Upper lobe of right lung (tissue), 1 donor: Measurements from ENCODE around the gene SH3BP2. TPM values are rescaled to one million over a fixed set of nuclear protein-coding genes. Genes with fewer than 3 reads are reported as not detected.

ENCODE experiments used
- ATAC-seq: fragments of 200-7000 bp; cut with Tn5 transposase; one replicate; pipeline ENCODE4 v1.9.1; 2020; ENCODE audit warnings: mild to moderate bottlenecking, moderate library complexity
- DNase-seq: peaks from one replicate; pipeline ENCODE4 v3.0.0-alpha.2; 2020
- H3K27ac ChIP-seq: fragments of 200-600 bp; one replicate; pipeline ENCODE4 v1.8.0; 2022
- H3K27me3 ChIP-seq: fragments of 200-600 bp; one replicate; pipeline ENCODE4 v1.8.0; 2022; ENCODE audit warnings: mild to moderate bottlenecking
- H3K36me3 ChIP-seq: fragments of 200-600 bp; one replicate; pipeline ENCODE4 v1.8.0; 2022
- H3K4me1 ChIP-seq: fragments of 200-600 bp; one replicate; pipeline ENCODE4 v1.8.0; 2022
- H3K4me3 ChIP-seq: fragments of 200-600 bp; one replicate; pipeline ENCODE4 v1.8.0; 2022; ENCODE audit warnings: mild to moderate bottlenecking
- H3K9me3 ChIP-seq: fragments of 200-600 bp; one replicate; pipeline ENCODE4 v1.8.0; 2022
- intact Hi-C: fragments of 100-400 bp; cut with DNase I; formaldehyde crosslinking; loops from one replicate; pipeline ENCODE4 v1.11.0; 2022
- total RNA-seq: library from RNA; stranded (reverse); fragmentation: NEBNext Ultra II Directional; extraction: Animal tissue kit (Norgen Biotek cat#: 25700); gene quantifications from one replicate; pipeline ENCODE4 v1.2.1, GENCODE V29; 2021
- TF ChIP-seq, protein P1 (sequence below): fragments of 200-600 bp; IDR thresholded peaks from one replicate; pipeline ENCODE4 v1.8.0; 2022; ENCODE audit warnings: antibody characterized with exemption
- donor health status: DM: no; HTN: yes; CAD: no; lungs with severe emphysema.

The SH3BP2 gene
- total RNA-seq, 1 donor from 2014 or later: 99.0 TPM

DNA sequence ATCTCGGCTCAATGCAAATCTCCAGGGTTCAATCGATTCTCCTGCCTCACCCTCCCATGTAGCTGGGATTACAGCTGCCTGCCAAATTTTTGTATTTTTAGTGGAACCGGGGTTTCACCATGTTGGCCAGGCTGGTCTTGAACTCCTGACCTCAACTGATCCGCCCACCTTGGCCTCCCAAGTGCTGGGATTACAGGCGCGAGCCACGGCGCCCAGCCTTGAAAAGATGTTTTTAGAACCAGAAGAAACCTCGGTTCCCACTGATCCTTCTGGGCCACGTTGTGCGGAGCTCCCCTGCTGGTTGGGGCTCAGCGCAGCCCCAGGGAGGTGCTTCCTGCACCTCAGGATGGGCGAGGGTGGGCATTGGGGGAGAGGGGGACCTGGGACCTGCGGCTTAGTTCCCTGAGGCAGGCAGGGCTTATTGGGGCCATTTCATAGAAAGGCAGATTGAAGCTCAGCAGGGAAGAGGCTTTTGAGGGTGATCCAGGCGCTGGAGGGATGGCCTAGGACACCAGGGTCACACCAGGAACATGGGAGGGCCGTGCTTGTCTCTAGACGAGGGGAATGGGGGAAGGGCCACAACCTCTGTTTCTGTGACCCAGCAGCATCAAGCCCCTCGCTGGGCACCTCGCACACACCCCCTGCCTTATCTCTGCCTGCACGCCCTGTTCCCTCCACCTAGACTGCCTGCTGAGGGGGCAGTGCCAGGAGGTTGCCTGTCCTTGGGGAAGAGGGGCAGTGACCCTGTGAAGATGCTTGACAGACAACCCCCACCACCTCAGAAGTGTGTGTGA, 44.4 kb downstream of the SH3BP2 start:
- intact Hi-C loops: no loop called here
- peaks cover 29% of the 10 kb centered on the region for H3K4me1 ChIP-seq
- TF ChIP-seq, protein P1, sequence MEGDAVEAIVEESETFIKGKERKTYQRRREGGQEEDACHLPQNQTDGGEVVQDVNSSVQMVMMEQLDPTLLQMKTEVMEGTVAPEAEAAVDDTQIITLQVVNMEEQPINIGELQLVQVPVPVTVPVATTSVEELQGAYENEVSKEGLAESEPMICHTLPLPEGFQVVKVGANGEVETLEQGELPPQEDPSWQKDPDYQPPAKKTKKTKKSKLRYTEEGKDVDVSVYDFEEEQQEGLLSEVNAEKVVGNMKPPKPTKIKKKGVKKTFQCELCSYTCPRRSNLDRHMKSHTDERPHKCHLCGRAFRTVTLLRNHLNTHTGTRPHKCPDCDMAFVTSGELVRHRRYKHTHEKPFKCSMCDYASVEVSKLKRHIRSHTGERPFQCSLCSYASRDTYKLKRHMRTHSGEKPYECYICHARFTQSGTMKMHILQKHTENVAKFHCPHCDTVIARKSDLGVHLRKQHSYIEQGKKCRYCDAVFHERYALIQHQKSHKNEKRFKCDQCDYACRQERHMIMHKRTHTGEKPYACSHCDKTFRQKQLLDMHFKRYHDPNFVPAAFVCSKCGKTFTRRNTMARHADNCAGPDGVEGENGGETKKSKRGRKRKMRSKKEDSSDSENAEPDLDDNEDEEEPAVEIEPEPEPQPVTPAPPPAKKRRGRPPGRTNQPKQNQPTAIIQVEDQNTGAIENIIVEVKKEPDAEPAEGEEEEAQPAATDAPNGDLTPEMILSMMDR: no peak
- H3K9me3 ChIP-seq: no peaks in the 10 kb centered on the region
- peaks cover 21% of the 10 kb centered on the region for H3K36me3 ChIP-seq
- H3K27me3 ChIP-seq: no peaks in the 10 kb centered on the region
- DNase-seq (no peak), ATAC-seq (peak; percentile 4)
- peak overlapping the region; percentile 72 for H3K27ac ChIP-seq
- H3K4me3 ChIP-seq: peak overlapping the region; percentile 29

DNA sequence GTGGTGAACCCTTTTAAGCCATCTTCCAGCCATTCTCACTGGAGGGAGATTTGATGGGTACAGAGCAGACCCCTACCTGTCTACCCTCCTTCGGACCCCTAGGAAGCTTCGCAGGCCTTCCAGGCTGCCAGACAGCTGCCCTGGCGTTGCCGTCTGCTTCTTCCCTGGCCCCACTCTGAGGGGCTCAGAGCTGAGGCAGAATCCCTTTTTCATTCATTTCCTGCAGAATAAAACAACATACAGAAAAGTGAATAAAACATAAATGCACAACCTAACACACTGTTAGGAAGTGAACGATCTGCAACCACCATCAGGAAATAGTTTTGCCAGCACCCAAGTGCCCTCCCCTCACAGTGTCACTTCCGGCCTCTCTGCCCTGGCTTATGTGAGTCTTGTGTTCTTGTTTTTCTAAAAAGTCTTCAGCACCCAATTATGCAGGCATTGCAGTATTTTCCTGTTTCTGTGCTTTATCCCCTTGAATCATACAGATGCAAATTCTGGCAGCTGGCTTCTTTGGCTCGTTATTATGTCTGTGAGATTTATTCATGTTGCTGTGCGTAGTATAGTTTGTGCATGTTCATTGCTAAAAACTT, 45.1 kb downstream of the SH3BP2 start:
- TF ChIP-seq, protein P1: no peak
- Histone ChIP-seq H3K4me3 (peak overlapping the region; percentile 29), H3K4me1 (peaks cover 29% of the 10 kb centered on the region), H3K27me3 (no peaks in the 10 kb centered on the region), H3K9me3 (no peaks in the 10 kb centered on the region), H3K27ac (peak overlapping the region; percentile 72), H3K36me3 (peaks cover 14% of the 10 kb centered on the region)
- DNase-seq (peak; percentile 65), ATAC-seq (peak; percentile 65)
- intact Hi-C loops: no loop called here

DNA sequence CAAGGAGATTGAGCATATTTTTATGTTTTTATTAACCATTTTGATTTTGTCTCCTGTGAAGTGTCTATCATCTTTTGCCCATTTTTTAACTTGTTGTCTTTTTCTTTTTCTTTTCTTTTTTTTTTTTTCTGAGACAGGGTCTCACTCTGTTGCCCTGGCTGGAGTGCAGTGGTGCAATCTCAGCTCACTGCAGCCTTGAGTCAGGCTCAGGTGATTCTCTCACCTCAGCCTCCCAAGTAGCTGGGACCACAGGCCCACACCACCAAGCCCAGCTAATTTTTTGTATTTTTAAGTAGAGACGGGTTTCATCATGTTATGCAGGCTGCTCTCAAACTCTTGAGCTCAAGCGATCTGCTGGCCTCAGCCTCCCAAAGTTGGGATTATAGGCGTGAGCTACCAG, 46.2 kb downstream of the SH3BP2 start:
- ATAC-seq (no peak), DNase-seq (no peak)
- intact Hi-C loops: no loop called here
- Histone ChIP-seq H3K4me3 (peak overlapping the region; percentile 29), H3K4me1 (peaks cover 29% of the 10 kb centered on the region), H3K27ac (peak overlapping the region; percentile 72), H3K9me3 (no peaks in the 10 kb centered on the region), H3K27me3 (no peaks in the 10 kb centered on the region), H3K36me3 (peaks cover 4% of the 10 kb centered on the region)
- TF ChIP-seq, protein P1: no peak

DNA sequence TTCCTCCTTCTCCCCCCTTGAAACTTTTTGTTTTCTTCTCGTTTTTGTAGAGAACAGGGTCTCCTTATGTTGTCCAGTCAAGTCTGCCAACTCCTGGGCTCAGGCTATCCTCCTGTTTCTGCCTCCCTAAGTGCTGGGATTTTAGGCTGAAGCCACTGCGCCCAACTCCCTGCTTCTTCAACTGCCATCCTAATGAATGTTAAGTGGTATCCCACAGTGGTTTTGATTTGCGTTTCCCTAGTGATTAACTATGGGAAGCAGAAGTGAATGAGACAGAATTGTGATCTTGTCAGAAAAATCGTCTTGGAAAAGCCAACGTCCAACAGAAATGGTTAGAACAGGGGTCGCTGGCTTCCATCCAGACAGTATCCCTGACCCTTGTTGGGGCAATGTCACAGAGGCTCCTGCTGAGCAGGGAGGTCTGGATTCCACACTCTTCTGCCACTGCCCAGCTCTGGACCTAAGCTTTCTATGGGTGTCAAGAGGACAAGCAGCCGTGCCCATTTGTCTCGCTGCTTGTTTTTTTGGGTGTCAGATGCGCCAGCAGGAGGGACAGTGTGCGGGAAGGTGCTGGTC, 49.9 kb downstream of the SH3BP2 start:
- no peak for DNase-seq
- no peak for ATAC-seq
- H3K27me3 ChIP-seq: no peaks in the 10 kb centered on the region
- intact Hi-C loops: loop anchor here (10.0 kb wide), 2 partner anchors 78 to 92 kb away; no protein-coding TSS in a partner anchor
- H3K9me3 ChIP-seq: no peaks in the 10 kb centered on the region
- no peaks in the 10 kb centered on the region for H3K36me3 ChIP-seq
- H3K4me3 ChIP-seq: peak overlapping the region; percentile 82
- peak overlapping the region; percentile 97 for H3K27ac ChIP-seq
- H3K4me1 ChIP-seq: peaks cover 30% of the 10 kb centered on the region
- TF ChIP-seq, protein P1: no peak

DNA sequence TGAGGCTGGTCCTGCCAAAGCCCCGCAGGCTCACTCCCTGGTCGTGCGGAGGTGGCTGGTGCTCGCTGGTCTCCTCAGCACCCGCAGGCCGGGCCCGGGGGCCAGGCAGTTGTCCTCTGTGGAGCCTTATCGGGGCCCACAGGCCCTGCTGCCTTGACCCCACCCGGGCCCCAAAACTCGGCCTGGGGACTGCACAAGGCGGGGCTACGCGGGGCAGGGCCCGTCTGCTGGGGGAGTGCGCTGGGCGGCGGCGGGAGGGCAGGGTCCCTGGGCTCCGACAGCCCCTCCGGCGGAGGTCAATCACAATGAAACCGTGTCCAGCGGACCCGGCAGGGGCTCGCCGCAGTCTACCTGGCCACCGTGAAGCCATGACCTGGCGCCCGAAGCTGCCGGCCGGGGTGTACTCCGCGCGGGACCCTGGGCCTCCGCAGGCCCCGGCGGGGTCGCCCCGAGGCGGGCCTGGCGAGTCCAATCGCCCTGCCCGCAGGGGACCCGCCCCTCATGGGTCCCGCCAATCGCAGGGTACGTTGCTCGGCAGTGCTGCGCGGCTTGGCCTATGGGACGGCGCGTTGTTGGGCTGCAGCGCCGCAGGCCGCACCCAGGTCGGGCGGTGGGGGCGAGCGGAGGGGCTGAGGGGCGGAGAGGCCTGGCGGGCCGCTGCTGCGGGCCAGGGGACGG, 50.5 kb downstream of the SH3BP2 start, which contains the start of gene ADD1:
TSS of gene ADD1 (plus strand) at position 582 of the 678 bp plus-strand sequence. CDS start 32,072 bp downstream, outside the sequence.
- Histone ChIP-seq H3K27ac (peak within 1 kb of the TSS; percentile 97), H3K27me3 (no peaks in the 10 kb centered on the region), H3K36me3 (no peaks in the 10 kb centered on the region), H3K9me3 (no peaks in the 10 kb centered on the region), H3K4me3 (peak within 1 kb of the TSS; percentile 82), H3K4me1 (peaks cover 35% of the 10 kb centered on the region)
- intact Hi-C loops: loop anchor here (10.0 kb wide), 2 partner anchors 79 to 91 kb away; no protein-coding TSS in a partner anchor
- ATAC-seq (peak; percentile 99), DNase-seq (peak; percentile 95)
- TF ChIP-seq, protein P1: no peak
